GM19025 (cell line): ENCODE measurements around the gene HMG20A.

Source experiments
- ATAC-seq: cut with Tn5 transposase; IDR thresholded peaks from one replicate; pipeline ENCODE4 v1.9.1; 2021; ENCODE audit warnings: mild to moderate bottlenecking, low read depth, moderate library complexity; ENCODE audit not compliant: unreplicated experiment

The HMG20A gene

DNA sequence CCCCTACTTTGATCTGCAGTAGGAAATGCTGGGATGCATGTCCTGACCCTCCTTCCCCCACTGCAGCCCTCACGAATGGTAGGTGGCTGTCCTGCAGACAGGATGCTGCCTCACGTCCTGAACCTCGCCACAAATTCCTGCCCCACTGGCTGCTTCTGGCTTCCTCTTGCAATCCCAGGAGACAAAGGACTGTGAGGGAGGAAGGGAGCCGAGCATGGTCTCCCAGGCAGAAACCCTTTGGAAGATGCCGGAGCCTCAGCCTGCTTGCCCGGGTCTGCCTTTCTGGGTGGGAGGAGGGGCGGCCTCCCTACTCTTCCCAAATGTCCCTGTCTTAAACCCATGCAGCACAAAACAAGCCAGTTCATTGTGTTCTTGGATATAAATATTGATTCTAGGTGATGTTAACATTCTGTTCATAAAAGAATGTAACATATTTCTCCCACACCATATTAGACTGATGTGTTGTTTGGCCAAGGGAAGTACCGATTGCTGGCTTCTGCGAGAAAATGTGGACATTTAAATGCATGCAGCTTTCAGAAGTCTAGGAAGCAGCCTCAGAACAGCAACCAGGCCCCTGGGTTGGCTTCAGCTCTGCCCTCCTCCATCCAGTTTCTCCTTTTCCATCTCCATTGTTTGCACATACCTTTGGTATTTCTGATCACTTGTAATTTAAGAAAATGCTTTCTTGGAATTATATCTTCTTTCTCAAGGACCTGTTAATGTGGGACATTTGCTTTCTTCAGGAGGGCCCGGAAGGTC, 75.3 kb downstream of the HMG20A start:
- ATAC-seq = no peak

DNA sequence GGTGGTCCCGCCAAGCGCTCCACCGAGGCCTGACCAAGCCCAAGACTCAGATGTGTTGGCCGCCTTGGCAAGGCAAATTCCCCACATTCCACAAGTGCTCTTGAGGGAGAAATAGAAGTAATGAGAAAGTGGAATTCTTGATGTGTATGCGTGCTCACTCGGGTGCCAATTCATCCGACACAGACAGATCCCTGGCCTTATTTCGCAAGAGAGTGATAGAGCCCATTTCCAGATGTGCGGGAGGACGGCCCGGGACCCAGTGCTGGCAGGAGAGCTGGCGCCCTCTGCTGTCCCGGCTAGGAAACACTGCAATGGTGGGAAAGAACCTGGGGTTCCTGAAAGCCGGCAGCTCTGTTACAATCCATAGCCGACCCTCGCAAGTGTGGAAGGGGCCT, 76.0 kb downstream of the HMG20A start:
- no peak for ATAC-seq

DNA sequence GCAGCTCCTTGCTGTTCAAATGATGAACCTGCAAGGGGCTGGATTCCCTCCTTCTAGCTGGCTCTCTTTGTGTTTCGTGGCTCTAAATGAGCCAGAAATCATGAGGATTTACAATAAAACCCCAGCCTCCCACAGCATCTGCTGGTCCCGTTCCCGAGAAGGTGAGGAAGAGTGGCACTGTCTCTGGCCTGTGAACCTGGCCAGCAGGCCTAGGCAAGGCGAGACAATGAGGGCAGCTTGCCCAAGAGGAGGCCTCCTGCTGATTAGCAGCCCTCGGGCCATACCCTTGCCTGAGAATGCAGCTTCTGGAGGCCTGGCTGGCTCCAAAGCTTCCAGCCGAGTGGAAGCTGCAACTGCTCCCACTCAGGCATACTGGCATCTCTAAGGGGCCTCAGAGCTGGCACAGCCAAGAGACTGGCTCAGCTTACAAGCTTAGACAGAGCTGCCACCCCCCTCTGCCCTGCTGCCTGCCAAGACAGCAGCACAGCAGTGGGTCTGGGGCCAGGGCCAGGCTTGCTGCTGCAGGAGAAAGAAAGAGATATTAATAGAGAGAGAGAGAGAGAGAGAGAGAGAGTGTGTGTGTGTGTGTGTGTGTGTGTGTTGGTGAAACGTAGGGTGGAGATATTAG, 76.5 kb downstream of the HMG20A start:
- ATAC-seq = no peak

DNA sequence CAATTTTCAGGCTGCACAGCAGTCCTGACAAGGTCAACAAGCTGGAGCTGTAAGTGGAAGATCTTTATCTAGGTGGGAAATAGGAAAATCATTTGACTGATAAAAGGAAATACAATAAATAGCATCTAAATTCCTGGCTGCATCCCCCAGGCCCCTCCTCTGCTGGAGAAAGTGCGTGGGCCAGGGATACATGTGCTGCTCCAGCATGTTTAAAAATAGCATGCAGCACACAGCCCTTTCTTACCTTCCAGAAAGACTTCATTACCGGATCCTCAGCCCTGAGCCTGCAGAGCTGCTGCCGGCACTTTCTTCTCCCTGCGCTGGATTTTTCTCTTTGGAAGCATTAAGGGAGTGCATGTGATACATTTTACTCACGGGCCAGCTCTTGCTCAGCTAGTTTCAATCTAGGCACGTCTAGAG, 77.3 kb downstream of the HMG20A start:
- no peak for ATAC-seq

DNA sequence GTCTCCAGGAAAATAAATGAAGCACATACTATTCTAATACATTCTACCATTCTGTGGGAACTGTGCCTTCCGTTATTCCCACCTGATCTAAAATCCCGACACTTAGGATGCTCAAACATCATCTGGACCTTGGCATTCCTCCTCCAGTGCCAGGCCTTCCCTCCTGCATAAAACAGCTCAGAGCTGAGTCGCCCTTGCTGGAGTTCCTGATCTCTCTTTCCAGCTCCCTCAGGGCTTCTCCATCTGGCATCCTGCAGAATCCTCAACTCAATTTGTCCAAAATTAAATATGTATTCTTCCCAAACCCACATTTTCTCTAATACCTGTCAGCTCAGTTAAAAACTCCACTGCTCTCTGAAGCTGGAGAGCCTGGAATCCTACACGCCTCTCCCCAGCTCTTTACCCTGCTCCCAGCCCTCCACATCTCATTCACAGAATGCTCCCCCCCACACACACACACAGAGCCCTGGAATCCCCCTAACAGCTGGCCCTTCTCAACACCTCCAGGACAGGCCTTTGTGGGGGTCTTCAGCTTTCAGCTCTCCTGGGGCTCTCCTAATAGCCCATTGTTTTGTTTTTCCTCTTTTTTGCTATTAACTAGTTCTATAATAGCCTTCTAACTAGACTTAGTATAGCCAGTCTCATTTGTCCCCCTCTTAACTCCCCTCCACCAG, 78.5 kb downstream of the HMG20A start:
- no peak for ATAC-seq

DNA sequence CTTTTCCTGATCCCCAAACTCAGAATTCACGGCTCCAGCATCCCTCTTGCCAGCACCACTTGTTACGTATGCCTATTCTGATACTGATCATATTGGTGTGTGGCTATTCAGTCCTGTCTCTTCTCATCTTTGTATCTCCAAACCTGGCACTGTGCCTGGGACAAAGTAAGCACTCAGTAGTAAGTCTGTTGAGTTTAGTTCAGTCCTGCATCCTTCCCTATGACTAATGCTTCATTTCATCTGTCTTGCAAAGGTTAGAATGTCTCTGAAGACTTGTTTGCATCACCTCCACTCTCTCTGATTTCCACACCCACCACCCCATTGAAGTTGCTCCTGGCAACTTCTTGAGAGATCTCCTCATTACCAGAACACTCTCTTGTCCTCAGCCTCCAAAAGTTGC, 80.3 kb downstream of the HMG20A start:
- ATAC-seq = no peak

DNA sequence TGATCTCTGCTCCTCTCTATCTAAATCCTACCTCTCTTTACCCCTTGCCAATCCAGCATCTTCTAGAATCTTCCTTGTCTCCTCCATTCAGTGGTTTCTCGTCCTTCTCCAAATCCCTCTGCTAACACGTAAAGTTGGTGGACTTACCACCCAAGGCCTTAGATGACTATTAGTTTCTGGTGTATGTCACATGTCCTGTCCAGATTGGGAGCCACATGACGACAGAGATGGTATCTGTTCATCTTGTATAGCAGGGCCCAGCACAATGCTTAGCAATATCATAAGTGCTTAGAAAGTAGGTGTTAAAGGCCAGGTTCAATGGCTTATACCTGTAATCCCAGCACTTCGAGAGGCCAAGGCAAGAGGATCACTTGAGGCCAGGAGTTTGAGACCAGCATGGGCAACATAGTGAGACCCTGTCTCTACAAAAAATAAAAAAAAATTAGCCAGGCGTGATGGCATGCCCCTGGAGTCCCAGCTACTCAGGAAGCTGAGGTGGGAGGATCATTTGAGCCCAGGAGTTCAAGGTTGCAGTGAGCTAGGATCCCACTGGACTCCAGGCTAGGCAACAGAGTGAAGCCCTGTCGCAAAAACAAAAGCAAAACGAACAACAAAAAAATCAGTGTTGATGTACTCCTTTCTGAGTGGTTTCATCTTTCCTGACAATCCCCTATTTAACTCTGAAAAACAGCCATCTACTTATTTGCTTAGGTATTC, 81.8 kb downstream of the HMG20A start:
- ATAC-seq = no peak

DNA sequence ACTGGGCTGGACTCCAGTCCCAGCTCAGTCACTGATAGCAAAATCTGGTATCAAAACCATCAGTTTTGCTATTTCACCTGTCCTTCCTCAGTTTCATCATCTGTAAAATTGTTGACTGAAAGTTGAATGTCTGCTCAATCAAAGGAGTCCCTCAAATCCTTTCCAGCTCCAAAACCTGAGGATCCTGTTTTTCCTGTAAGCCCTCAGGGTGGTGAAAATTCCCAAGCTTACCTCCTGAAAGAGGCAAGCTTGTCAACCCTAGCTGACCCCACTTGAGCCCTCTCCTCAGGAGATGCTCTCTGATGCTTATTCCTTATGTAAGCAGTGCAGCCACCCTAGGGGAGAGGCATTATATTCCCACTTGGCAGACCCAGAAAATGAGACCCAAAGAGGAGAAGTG, 82.6 kb downstream of the HMG20A start:
- no peak for ATAC-seq

DNA sequence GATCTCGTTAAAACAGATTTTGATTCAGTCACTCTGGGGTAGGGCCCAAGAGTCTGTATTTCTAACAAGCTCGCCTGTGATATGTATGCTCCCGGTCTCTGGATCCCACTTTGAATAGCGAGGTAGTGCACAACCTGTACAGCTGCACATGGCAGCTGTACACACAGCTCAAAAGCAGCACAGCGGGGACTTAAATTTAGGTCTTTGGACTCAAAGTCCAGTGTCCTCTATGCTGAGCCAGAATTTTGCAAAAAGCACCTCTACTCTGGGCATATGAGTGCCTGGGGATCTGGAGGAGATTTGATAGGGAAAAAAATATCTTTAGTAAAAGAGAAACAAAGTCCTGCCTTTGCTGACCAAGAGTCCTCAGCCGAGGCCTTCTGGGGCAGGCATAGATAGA, 83.1 kb downstream of the HMG20A start:
- no peak for ATAC-seq

DNA sequence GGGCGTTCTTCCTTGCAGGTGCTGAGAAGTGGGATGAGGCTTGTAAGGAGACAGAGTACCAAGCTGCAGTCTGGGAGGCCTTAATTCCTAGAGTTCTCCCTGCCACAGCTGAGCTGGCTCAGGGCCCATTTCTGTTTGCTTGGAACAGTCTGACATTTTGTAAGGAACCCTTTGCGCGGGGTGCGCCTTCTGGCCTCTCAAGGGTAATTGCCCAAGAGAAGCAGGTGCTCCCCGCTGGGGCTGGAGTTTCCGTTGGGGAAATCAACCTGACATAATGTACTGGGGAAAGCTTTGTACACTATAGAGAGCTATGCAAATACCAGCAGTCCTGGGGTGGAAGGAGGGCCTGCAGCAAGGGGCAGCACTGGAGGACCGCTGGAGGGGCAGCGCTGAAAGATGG, 83.6 kb downstream of the HMG20A start:
- no peak for ATAC-seq

DNA sequence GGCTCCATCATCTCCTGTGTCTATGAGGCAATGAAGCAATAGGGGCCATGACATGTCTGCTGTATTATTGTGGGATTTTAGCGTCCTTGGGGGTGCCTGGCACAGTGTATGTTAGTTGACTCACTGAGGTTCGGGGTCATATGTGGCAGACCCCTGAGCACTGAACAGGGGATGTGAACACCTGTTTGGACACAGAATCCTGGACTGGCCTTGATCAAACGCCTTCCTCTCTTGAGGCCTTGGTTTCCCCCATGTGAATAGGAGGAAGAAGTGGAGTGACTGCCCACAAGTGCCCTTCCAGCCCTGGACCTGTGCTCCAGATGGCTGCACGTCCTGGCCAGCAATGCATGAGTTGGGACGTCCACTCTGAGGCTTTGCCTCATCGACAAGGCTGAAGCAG, 84.2 kb downstream of the HMG20A start:
- no peak for ATAC-seq

DNA sequence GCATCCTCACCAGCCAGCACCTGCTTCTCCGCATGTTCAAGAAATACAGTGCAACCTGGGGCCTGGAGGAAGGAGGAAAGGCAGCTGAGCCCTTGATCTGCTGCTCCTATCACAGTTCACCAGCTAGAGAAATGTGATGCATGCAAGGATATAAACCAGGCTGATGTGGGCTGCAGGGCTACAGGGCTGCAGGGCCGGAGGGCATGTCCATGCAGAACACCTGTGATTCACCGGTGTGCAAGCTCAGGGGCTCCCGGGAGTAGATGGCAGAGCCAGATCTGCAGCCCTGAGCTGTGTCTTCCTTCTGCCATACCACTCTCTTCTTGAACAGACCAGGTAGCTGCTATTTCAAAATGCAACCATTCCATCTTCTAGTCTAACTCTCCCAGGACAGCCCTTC, 84.9 kb downstream of the HMG20A start:
- no peak for ATAC-seq

DNA sequence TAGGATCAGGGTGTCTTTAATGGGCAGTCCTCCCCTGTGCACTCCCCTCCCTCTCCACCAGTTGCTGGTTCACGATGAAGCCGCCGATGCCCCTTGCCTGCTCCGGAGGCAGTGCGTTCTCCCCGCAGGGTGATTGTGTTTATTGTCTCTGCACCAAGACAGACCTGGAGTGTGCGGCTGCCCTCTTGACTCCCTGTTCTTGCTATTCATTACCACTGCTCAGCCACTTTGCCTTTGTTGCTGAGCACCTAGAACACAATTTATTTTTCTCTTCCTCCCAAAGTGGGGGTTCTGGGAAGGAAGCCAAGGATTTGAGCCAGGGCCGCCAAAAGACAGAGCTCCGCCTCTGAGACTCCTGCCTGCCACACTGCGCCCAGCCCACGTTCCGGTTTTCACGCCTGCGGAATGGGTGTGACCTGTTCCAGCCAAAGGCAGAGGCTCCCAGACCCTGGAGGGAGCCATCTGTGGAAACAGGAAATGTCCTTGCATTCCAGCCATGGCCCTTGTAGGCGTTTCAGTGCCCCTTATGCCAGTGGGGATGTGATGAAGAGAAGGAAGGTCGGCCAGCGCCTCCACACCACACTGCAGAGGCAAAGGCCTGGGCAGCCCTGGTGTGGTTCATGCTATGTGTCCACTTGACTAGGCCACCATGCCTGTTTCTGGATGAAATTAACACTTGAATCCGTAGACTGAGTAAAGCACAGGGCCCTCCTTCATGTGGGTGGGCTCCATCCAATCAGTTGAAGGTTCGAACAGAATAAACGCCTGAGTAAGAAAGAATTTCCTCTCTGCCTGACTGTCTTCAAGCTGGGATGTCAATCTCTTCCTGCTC, 85.8 kb downstream of the HMG20A start:
- ATAC-seq = no peak

DNA sequence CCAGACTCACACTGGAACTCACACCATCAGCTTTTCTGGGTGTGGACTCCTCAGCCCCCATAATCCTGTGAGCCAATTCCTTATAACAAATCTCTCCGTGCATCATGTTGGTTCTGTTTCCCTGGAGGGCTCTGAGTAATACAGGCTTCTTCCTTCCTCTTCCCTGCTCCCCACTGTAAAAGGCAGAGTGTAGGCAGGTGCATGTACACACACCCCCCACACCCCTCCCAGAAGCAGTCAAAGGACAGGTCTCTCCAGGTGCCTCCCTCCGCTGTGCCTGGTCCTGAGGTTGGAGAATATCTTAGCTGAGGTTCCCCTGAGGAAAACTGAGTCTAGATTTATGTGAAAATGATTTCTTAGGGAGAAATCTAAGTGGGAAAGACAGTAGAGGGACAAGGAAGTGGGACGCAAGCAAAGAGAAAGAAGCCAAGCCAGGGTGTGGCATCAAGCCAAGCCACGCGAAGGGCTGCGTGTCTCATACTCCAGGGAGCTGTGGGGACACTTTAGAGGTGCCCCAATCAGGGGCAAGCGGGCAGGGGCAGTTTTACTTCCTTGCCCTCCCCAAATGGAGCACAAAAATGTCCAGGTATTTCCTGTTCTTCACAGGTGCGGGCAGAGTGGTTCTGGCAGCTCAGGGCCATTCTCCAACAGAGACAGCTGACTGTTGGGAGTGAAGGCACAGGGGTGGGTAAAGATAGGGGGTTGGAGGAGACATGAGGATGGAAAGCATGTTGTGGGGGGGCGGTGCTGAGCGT, 86.6 kb downstream of the HMG20A start:
- no peak for ATAC-seq

DNA sequence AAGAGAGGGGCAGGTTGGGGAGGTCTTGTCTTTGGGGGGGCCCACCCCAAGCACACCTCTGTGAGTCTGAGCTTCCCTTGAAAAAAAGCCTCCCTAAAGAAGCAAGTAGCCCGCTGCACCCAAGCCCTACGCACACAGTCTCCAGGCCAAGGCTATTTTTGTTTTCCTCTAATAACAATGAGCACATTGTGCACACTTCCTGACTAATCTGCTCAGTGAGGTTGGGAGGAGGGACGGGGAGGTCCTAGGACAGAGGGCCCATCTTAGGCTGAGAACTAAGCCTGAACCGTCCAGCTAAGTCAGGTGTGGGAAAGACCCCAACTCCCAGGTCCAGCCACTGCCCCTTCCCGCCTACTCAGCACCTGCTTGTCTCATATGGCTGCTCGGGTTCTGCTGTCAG, 87.2 kb downstream of the HMG20A start:
- ATAC-seq = no peak

DNA sequence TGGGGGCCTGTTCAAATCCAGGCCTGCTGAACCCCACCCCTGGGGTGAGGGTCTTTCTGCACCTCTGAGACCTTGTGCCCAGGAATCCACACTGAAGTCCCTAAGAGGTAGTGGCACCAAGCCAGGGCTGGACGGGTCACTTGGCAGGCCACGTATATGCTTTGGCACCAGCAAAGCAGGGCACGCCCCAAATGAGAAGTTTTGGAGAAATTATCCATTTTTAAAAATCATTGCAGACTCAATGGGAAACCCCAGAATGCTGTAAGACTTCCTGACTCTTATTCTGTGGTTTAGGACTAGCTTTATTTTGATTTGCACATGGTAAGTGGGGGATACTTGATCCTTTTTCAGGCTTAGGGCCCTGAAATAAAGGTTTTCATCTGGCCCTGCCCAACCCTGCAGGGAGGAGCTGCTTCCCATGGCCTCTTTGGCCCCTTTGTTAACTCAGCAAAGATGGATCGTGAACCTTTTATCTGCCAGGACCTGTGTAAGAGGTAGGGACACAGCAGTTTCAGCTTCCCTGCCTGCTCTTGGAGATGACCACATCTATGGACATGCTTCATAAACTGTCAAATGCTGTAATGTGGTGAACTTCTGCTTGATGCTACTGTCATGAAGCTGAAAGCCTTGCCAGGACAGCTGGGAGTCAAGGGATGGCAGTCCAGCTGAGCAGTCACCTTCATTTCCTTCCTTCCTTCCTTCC, 88.0 kb downstream of the HMG20A start:
- ATAC-seq = no peak

DNA sequence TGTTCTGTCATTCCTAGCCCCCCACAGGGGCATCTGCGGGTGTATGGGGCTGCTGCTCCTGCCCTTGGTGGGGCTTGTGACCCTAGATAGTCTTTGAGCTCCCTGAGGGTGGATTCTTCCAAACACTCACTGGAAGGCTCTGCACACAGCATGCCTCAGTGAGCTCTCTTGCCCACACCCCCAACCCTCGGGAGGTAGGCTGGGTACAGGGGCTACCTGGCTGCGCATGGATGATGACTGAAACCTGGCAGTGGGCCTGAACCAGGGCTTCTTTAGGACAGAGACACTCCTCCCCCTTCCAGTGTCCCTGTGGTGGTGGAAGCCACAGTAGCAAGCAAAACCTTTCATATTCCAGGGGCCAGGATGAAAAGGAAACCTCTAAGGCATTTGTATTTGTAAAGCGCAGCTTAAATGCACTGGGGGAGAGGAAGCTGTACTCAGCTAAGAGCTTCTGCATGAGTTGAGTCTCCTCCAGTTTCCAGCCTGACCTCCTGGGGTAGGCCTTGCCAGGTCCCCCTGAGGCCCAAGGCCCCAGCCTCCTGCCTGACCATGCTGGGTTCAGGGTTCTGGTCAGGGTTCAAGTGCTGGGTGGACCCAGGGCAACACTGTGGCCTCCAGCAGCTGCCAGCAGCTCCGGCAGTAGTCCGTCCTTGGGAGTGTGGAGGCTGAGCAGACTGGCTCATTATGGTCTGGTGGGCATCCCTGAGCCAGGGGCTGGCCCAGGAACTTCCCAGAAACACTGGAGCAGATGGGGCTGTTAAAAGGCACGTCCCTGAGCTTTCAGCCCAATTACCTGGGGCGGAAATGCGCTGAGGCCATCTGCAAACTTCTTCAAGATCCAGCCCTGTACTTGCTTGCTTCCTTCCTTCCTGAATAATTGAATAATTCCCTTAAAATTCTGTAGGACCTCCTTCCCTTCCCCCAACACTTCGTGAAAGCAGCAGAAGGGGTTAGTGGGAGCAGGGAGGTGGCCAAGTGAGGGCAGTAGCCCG, 89.7 kb downstream of the HMG20A start:
- no peak for ATAC-seq

DNA sequence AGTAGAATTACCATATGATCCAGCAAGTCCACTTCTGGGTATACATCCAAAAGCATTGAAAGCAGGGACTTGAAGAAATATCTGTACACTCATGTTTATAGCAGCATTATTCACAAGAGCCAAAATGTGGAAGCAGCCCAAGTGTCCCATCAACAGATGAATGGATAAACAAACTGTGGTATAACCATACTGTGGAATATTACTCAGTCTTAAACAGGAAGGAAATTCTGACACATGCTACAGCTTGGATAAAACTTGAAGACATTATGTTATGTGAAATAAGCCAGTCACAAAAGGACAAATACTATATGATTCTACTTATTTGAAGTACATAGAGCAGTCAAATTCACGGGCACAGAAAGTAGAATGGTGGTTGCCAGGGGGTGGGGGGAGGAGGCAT, 91.2 kb downstream of the HMG20A start:
- ATAC-seq = no peak
